HUES48 (cell line): ENCODE measurements around the gene DYRK1B.
"Not testable (repeated sequence)": the region's sequence is repeated elsewhere in the genome, so short reads cannot be mapped to it uniquely, and the experiment has no call there.

ENCODE experiments used
- H3K27ac ChIP-seq: one replicate; pipeline ENCODE4 v1.7.0; 2013; ENCODE audit warnings: low read depth, low read length, inconsistent platforms
- H3K27me3 ChIP-seq: 2 replicates; pipeline ENCODE4 v1.6.1; 2013; ENCODE audit warnings: mild to moderate bottlenecking, low read length; ENCODE audit not compliant: control insufficient read depth, insufficient read depth
- H3K36me3 ChIP-seq: 2 replicates; pipeline ENCODE4 v1.6.1; 2013; ENCODE audit warnings: low read length; ENCODE audit not compliant: control insufficient read depth, insufficient read depth
- H3K4me1 ChIP-seq: 2 replicates; pipeline ENCODE4 v1.6.1; 2013; ENCODE audit warnings: mild to moderate bottlenecking, low read length; ENCODE audit not compliant: control insufficient read depth, insufficient read depth
- H3K4me3 ChIP-seq: 2 replicates; pipeline ENCODE4 v1.5.1; 2013; ENCODE audit warnings: mild to moderate bottlenecking, low read depth, low read length
- H3K9ac ChIP-seq: 2 replicates; pipeline ENCODE4 v1.6.1; 2013; ENCODE audit warnings: mild to moderate bottlenecking, low read depth, low read length, moderate library complexity
- H3K9me3 ChIP-seq: 2 replicates; pipeline ENCODE4 v1.6.1; 2013; ENCODE audit warnings: low read length; ENCODE audit not compliant: control insufficient read depth, insufficient read depth

Gene DYRK1B

DNA sequence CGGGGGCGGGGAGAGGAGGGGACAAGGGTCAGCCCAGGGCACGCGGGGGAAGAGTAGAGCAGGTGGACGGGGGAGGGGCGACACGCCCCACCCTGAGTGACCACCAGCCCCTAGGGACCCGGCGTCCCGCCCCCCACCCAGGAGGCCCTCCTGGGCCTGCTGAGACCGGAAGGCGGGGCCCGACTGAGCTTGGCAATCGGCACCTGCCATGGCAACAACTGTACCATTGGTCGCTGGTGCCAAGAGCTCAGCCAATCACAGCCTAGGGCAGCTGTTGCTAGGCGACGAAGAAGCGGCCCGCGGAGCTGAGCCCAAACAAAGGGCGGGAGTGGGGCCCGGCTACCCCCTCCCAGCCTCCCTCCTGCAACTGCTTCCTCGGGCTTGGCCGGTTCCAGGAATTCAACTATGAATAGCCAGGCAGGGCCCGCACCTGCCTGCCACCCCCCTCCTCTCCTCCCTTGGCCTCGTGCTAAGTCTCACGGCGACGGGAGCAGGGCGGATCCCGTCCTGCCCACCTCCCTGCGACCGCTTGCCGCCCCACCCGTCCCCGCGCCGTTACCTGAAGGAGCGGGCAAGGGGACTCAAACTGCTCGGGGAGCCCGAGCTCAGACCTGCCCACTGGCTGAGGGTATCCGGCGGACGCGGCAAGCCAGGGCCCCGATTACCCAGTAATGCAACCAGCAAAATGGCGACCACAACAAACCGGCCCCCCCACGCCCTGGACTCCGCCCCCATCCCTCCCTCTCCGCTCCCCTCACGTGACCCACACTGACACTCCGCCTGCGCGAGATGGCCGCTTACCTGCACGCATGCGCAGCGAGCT is at the start of gene DYRK1B:
TSS of gene DYRK1B (minus strand) at position 699 of the 823 bp plus-strand sequence. CDS start 2,295 bp downstream, outside the sequence.
- H3K27me3 ChIP-seq, result no peaks in the 10 kb centered on the region
- H3K27ac ChIP-seq, result peak within 1 kb of the TSS; percentile 97
- peak within 1 kb of the TSS; percentile 77 for H3K9ac ChIP-seq
- peak within 1 kb of the TSS; percentile 84 for H3K4me3 ChIP-seq
- no peaks in the 10 kb centered on the region for H3K9me3 ChIP-seq
- peaks cover 3% of the 10 kb centered on the region; the same call in 1 of the 2 replicates for H3K4me1 ChIP-seq
- H3K36me3 ChIP-seq, result peaks cover 71% of the 10 kb centered on the region

DNA sequence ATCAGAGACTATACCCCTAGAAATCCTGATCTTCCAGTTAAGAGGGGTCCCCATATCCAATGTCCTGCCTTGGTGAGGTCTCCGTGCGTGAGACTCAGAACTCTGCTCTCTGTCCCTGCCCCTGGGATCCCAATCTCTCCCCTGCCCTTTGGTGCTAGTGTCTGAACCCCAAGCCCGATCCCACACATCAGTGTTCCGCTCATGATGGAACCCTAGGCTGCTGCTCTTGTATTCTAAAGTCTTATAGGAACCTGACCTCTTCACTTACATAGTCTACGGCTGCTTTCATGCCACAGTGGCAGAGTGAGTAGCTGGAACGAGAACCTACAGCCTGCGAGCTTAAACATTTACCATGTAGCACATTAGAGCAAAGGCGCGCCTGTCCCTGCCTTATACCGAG is 48.7 kb upstream of the DYRK1B start:
- H3K9me3 ChIP-seq, H3K4me1 ChIP-seq, H3K27me3 ChIP-seq, H3K36me3 ChIP-seq, H3K27ac ChIP-seq, H3K9ac ChIP-seq, H3K4me3 ChIP-seq: not testable (repeated sequence)

DNA sequence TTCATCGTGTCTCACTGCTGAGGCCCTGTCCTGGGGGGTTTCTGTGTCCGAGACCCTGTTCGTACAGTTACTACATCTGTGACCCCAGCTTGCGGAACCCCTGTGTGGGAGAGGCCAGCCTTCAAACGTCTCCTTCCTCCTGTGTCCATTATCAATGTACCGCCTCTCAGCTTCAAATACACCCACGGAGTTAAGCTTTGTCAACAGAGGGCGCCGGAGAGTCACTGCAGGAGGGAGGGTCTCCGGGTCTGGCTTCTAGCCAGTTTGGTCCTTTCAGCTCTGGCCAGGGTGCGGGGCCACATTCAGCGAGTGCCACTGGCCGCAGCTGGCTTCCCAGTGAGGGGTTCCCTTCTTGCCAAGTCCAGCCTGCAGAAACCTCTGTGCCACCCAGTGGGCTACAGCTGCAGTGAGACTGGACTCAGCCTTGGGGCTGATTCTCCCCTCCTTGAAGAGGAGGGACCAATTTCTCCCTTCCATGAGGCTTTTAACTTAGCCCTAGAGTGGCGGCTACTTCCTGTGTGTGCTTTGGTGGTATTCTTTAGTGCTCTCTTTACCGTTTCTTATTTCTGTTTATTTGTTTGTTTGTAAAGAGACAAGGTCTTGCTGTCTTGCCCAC is 47.6 kb upstream of the DYRK1B start:
- not testable (repeated sequence) for H3K4me3 ChIP-seq, H3K4me1 ChIP-seq, H3K9ac ChIP-seq, H3K27ac ChIP-seq, H3K36me3 ChIP-seq, H3K27me3 ChIP-seq, H3K9me3 ChIP-seq

DNA sequence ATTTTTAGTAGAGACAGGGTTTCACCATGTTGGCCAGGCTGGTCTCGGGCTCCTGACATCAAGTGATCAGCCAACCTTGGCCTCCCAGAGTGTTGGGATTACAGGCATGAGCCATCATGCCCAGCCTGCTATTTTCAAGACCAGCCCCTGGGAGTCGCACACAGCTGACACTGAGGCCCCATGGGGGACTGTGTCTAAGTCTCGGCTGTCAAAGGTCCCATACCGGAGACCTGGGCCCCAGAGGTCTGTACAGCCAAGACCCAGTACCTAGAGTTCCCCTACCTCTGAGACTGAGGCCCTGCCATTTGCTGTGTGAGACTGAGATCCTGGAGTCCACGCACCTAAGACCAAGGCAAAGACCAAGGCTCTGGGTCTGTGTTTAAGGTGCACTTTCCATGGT is 46.3 kb upstream of the DYRK1B start:
- not testable (repeated sequence) for H3K9me3 ChIP-seq, H3K27ac ChIP-seq, H3K4me1 ChIP-seq

DNA sequence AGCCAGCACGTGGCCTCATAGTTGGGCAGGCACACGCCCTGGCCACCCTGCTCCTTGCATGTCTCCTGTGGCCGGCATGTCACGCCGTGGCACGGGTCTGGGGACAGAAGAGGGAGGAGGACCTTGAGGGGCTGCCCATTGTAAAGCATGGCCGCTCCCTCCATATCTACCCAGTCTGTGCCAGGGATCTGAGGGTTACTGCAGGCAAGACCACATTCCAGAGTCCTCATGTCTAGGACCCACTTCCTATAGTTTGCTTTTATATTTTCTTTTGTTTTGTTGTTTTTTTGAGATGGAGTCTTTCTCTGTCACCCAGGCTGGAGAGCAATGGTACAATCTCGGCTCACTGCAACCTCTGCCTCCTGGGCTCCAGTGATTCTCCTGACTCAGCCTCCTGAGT is 45.8 kb upstream of the DYRK1B start:
- not testable (repeated sequence) for H3K4me1 ChIP-seq, H3K36me3 ChIP-seq, H3K4me3 ChIP-seq, H3K9ac ChIP-seq, H3K27ac ChIP-seq, H3K9me3 ChIP-seq, H3K27me3 ChIP-seq

More for the DNA sequence above, 46.3 kb upstream of the DYRK1B start:
- H3K36me3 ChIP-seq, H3K9ac ChIP-seq, H3K4me3 ChIP-seq, H3K27me3 ChIP-seq: not testable (repeated sequence)

DNA sequence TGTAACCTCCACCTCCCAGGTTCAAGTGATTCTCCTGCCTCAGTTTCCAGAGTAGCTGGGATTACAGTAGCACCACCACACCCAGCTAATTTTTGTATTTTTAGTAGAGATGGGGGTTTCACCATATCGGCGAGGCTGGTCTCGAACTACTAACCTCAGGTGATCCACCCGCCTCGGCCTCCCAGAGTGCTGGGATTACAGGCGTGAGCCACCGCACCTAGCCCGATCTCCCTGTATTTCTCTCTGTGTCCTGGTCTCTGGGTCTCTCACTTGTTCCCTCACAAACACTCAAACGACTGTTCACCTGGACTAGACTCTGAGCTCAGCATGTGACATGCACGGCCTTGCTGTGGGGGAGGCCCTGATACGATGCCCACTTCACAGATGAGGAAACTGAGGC is 44.9 kb upstream of the DYRK1B start:
- not testable (repeated sequence) for H3K27me3 ChIP-seq, H3K9ac ChIP-seq, H3K9me3 ChIP-seq, H3K36me3 ChIP-seq, H3K4me3 ChIP-seq, H3K27ac ChIP-seq, H3K4me1 ChIP-seq

DNA sequence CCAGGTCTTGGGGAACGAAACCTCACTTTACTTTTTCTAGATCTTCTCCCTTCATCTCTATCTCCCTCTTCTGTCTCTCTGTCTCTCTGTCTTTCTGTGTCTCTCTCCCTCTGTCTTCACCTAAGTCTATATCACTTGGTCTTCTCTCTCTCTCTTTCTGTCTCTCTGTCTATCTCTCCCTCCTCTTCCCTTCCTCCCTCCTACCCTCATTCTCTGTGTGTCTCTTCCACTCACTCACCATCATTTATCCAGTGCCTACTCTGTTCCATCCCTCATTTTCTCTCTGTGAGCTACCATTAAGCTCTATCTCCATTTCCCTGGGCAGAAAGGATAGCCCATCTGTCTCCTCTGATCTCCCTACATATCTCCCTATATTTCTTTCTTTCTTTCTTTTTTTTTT is 44.4 kb upstream of the DYRK1B start:
- Histone ChIP-seq H3K27me3 (no peaks in the 10 kb centered on the region), H3K4me3 (no peak overlapping the region), H3K9ac (no peak overlapping the region), H3K9me3 (no peaks in the 10 kb centered on the region), H3K36me3 (no peaks in the 10 kb centered on the region), H3K4me1 (no peaks in the 10 kb centered on the region), H3K27ac (no peak overlapping the region)

DNA sequence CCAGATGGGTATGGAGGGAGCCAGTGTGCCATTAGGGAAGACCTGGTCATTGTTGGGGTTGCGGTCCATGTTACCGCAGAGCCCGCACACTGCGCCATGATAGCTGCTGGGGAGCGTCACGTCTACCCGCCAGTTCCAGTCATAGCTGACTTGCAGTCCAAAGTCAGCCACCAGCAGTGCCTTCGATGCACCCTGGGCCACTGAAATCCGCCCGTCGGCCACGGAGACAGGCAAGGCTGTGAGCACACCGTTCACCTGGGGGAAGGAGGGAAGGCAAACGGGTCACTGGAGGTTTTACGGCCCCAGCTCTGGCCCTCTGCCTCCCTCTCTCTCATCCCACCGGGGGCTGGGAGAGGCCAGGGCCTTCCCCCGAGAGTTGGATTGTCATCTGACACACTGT is 44.0 kb upstream of the DYRK1B start:
- not testable (repeated sequence) for H3K4me1 ChIP-seq, H3K27ac ChIP-seq, H3K4me3 ChIP-seq, H3K36me3 ChIP-seq, H3K27me3 ChIP-seq, H3K9ac ChIP-seq, H3K9me3 ChIP-seq

DNA sequence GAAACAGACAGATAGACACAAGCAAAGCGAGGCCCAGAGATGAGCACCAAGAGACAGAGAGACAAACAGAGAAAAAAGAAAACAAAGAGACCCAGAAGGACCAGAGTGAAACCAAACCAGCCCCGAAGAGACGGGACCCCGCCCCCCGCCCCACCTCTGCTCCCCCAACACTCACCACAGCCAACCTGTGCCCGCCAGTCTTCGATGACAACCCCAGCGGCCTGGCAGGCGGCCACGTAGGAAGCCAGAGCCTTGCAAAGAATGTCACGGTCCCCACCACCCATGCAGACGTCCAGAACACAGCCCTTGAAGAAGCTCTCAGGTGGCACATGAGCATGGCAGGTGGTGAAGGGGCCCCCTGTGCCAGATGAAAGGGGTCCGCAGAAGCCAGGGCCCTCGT is 43.5 kb upstream of the DYRK1B start:
- H3K9me3 ChIP-seq, H3K27me3 ChIP-seq, H3K4me1 ChIP-seq, H3K4me3 ChIP-seq, H3K27ac ChIP-seq, H3K36me3 ChIP-seq, H3K9ac ChIP-seq: not testable (repeated sequence)

DNA sequence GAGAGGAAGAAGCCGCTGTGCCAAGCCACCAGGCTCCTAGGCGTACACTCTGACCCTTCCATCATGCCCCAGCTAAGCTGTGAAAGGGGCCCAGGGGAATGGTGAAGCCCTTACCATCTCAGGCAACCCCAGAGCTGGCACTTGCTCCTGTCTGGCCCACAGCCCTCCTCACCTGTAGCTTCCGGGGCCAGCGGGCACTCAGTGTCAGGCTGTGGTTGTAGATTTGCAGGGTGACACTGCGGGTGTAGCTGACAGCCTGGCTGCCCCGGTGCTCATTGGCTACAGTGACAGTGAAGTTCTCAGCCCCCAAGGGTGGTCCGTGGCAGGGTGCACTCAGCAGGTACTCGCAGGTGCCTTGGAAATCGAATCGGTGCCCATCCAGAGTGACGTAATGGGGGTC is 42.5 kb upstream of the DYRK1B start:
- not testable (repeated sequence) for H3K4me3 ChIP-seq, H3K4me1 ChIP-seq, H3K9me3 ChIP-seq, H3K27ac ChIP-seq, H3K36me3 ChIP-seq, H3K27me3 ChIP-seq, H3K9ac ChIP-seq

DNA sequence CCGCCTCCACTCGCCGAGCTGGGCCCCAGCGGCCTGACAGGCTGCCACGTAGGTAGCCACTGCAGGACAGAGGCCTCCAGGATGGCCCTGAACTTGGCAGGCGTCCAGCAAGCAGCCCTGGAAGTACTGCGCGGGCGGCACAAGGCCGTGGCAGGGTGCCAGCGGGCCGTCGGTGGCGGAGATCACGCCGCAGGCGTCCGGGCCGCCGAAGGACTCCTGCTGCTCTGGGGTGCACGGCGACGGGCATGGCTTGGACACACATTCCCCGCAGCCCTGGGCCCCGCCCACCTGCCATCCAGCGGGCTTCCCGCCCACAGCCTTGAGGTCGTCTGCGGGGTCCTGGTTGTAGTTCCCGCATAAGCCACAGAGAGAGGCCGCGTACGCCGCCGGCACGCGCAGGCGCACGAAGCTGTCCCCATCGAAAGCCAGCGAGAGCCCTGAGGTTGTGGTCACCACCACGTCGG is 41.5 kb upstream of the DYRK1B start:
- H3K9me3 ChIP-seq, H3K36me3 ChIP-seq, H3K4me3 ChIP-seq, H3K27ac ChIP-seq, H3K9ac ChIP-seq, H3K4me1 ChIP-seq, H3K27me3 ChIP-seq: not testable (repeated sequence)
